Transverse colon (tissue), 4 donors: ENCODE measurements around the gene TLCD3A.
"Not testable (repeated sequence)": the region's sequence is repeated elsewhere in the genome, so short reads cannot be mapped to it uniquely, and the experiment has no call there.

ENCODE experiments used
- CTCF ChIP-seq, 5 experiments: fragments of 200-600 bp in 3 of 5; fragments of 450-650 bp in 2 of 5; sonication (generic) in 3 of 5; IDR thresholded peaks; 1 replicate in 2 of 5; 2 replicates in 3 of 5; pipeline ENCODE4 v1.5.1; 2016 to 2017; ENCODE audit warnings: antibody characterized with exemption in 5 of 5, inconsistent platforms in 3 of 5, mild to moderate bottlenecking in 2 of 5, moderate library complexity in 1 of 5
- POLR2A ChIP-seq: fragments of 450-650 bp; IDR thresholded peaks from one replicate; pipeline ENCODE4 v1.6.1; 2016; ENCODE audit warnings: antibody characterized with exemption, mild to moderate bottlenecking, moderate library complexity
- POLR2AphosphoS5 ChIP-seq, 3 donors: sonication (generic); formaldehyde crosslinking; IDR thresholded peaks; one replicate each; pipeline ENCODE4 v1.6.1; 2016; ENCODE audit warnings: antibody characterized with exemption in 3 of 3

- TF ChIP-seq CTCF (IDR thresholded peaks at IDR 0.05); POLR2A; POLR2AphosphoS5 (IDR thresholded peaks at IDR 0.05): not testable (repeated sequence)
These were observed 23.7 kb downstream of the TLCD3A start for GRCh38 chr17:756010-756567.
